H9 (cell line): ENCODE data around the gene CMSS1. TPM values are rescaled to one million over a fixed set of nuclear protein-coding genes. Genes with fewer than 3 reads are reported as not detected.

ENCODE experiments used
- DNase-seq: peaks from one replicate; pipeline ENCODE4 v3.0.0-alpha.2; 2017
- H2AFZ ChIP-seq: one replicate; pipeline ENCODE4 v1.6.1; 2013; ENCODE audit warnings: mild to moderate bottlenecking, low read length, control low read depth, moderate library complexity
- H2AK5ac ChIP-seq: 2 replicates; pipeline ENCODE4 v1.6.1; 2013; ENCODE audit warnings: low read length, control low read depth, mixed read lengths; ENCODE audit not compliant: insufficient read length
- H2BK120ac ChIP-seq: one replicate; pipeline ENCODE4 v1.6.1; 2013; ENCODE audit warnings: low read depth, mild to moderate bottlenecking, low read length, control low read depth, inconsistent platforms; ENCODE audit not compliant: poor library complexity, severe bottlenecking
- H2BK12ac ChIP-seq: 2 replicates; pipeline ENCODE4 v1.6.1; 2013; ENCODE audit warnings: low read length, control low read depth, mixed read lengths, low read depth; ENCODE audit not compliant: insufficient read length
- H2BK15ac ChIP-seq: 2 replicates; pipeline ENCODE4 v1.6.1; 2013; ENCODE audit warnings: low read depth, low read length, control low read depth
- H2BK20ac ChIP-seq: one replicate; pipeline ENCODE4 v1.6.1; 2013; ENCODE audit warnings: low read depth, mild to moderate bottlenecking, low read length, control low read depth, inconsistent platforms; ENCODE audit not compliant: poor library complexity, severe bottlenecking
- H2BK5ac ChIP-seq: 2 replicates; pipeline ENCODE4 v1.6.1; 2013; ENCODE audit warnings: low read length, control low read depth, mixed read lengths; ENCODE audit not compliant: insufficient read length
- H3K14ac ChIP-seq: 2 replicates; pipeline ENCODE4 v1.6.1; 2013; ENCODE audit warnings: low read length, control low read depth; ENCODE audit not compliant: insufficient read depth
- H3K18ac ChIP-seq: 2 replicates; pipeline ENCODE4 v1.6.1; 2013; ENCODE audit warnings: low read depth, mild to moderate bottlenecking, mixed read lengths, low read length, control low read depth; ENCODE audit not compliant: insufficient read length
- H3K23ac ChIP-seq: 2 replicates; pipeline ENCODE4 v1.6.1; 2013; ENCODE audit warnings: low read length, control low read depth, mixed read lengths, low read depth; ENCODE audit not compliant: insufficient read length
- H3K23me2 ChIP-seq: 2 replicates; pipeline ENCODE4 v1.6.1; 2013; ENCODE audit warnings: low read depth, mild to moderate bottlenecking, mixed read lengths, low read length, control low read depth; ENCODE audit not compliant: insufficient read length, poor library complexity, severe bottlenecking
- H3K27ac ChIP-seq: 2 replicates; pipeline ENCODE4 v1.5.1; 2013; ENCODE audit warnings: low read length, control low read depth, mixed read lengths, low read depth; ENCODE audit not compliant: insufficient read length
- H3K27me3 ChIP-seq: 2 replicates; pipeline ENCODE4 v1.6.1; 2013; ENCODE audit warnings: low read length, control low read depth, inconsistent platforms; ENCODE audit not compliant: insufficient read depth
- H3K4ac ChIP-seq: 2 replicates; pipeline ENCODE4 v1.6.1; 2013; ENCODE audit warnings: low read depth, mild to moderate bottlenecking, control low read depth, inconsistent platforms, low read length, moderate library complexity
- H3K4me1 ChIP-seq: 2 replicates; pipeline ENCODE4 v1.6.1; 2013; ENCODE audit warnings: low read length, control low read depth, inconsistent platforms; ENCODE audit not compliant: insufficient read depth
- H3K4me2 ChIP-seq: 2 replicates; pipeline ENCODE4 v1.6.1; 2013; ENCODE audit warnings: low read length, control low read depth, mixed read lengths; ENCODE audit not compliant: insufficient read length, insufficient read depth
- H3K56ac ChIP-seq: 2 replicates; pipeline ENCODE4 v1.6.1; 2013; ENCODE audit warnings: low read depth, mild to moderate bottlenecking, mixed read lengths, low read length, control low read depth; ENCODE audit not compliant: insufficient read length
- H3K79me1 ChIP-seq: 2 replicates; pipeline ENCODE4 v1.6.1; 2013; ENCODE audit warnings: low read depth, mild to moderate bottlenecking, moderate library complexity, low read length, control low read depth, inconsistent platforms; ENCODE audit not compliant: insufficient read depth, poor library complexity, severe bottlenecking
- H3K79me2 ChIP-seq: 2 replicates; pipeline ENCODE4 v1.6.1; 2013; ENCODE audit warnings: low read length, control low read depth, inconsistent platforms; ENCODE audit not compliant: insufficient read depth
- H3K9ac ChIP-seq: 2 replicates; pipeline ENCODE4 v1.6.1; 2013; ENCODE audit warnings: low read length, control low read depth, mixed read lengths; ENCODE audit not compliant: insufficient read length; ENCODE audit errors: extremely low read depth
- H3K9me3 ChIP-seq: one replicate; pipeline ENCODE4 v1.6.1; 2013; ENCODE audit warnings: low read depth, low read length, inconsistent platforms; ENCODE audit not compliant: control insufficient read depth
- H3T11ph ChIP-seq: one replicate; pipeline ENCODE4 v1.6.1; 2013; ENCODE audit warnings: mild to moderate bottlenecking, low read length, control low read depth, inconsistent platforms
- H4K20me1 ChIP-seq: one replicate; pipeline ENCODE4 v1.6.1; 2013; ENCODE audit not compliant: control insufficient read depth, insufficient read length, insufficient read depth
- H4K5ac ChIP-seq: 2 replicates; pipeline ENCODE4 v1.6.1; 2013; ENCODE audit warnings: low read depth, mild to moderate bottlenecking, mixed read lengths, low read length, control low read depth; ENCODE audit not compliant: insufficient read length
- H4K8ac ChIP-seq: replicated peaks from 2 replicates; pipeline ENCODE4 v1.6.1; 2013; ENCODE audit warnings: low read length, control low read depth, mixed read lengths, low read depth; ENCODE audit not compliant: insufficient read length
- H4K91ac ChIP-seq: 2 replicates; pipeline ENCODE4 v1.6.1; 2013; ENCODE audit warnings: low read depth, mild to moderate bottlenecking, moderate library complexity, mixed read lengths, low read length, control low read depth; ENCODE audit not compliant: insufficient read length
- H3K27ac Mint-ChIP-seq, 3 experiments: 2 replicates in 2 of 3; 3 replicates in 1 of 3; pipeline ENCODE4 v1.8.0; 2020 to 2021; ENCODE audit warnings: mixed read lengths in 3 of 3, mild to moderate bottlenecking in 1 of 3, moderate library complexity in 1 of 3
- H3K27me3 Mint-ChIP-seq: 2 replicates; pipeline ENCODE4 v1.8.0; 2021; ENCODE audit warnings: low read depth, mild to moderate bottlenecking, moderate library complexity, mixed read lengths
- H3K36me3 Mint-ChIP-seq, 3 experiments: 2 replicates in 2 of 3; 3 replicates in 1 of 3; pipeline ENCODE4 v1.8.0; 2020 to 2021; ENCODE audit warnings: low read depth in 3 of 3, mixed read lengths in 3 of 3; ENCODE audit not compliant: insufficient read depth in 1 of 3
- H3K4me1 Mint-ChIP-seq, 2 experiments: 2 replicates each; pipeline ENCODE4 v1.8.0; 2020; ENCODE audit warnings: mixed read lengths in 2 of 2
- H3K4me3 Mint-ChIP-seq, 2 experiments: 2 replicates in 1 of 2; 3 replicates in 1 of 2; pipeline ENCODE4 v1.8.0; 2020 to 2021; ENCODE audit warnings: mild to moderate bottlenecking in 2 of 2, mixed read lengths in 2 of 2, moderate library complexity in 1 of 2
- H3K9me3 Mint-ChIP-seq, 2 experiments: 2 replicates in 1 of 2; 3 replicates in 1 of 2; pipeline ENCODE4 v1.8.0; 2020; ENCODE audit warnings: mild to moderate bottlenecking in 2 of 2, mixed read lengths in 2 of 2, moderate library complexity in 1 of 2
- CTCF ChIP-seq: fragments of 200-600 bp; sonication (generic); conservative IDR thresholded peaks from 3 replicates; pipeline ENCODE4 v1.8.0; 2021; ENCODE audit warnings: antibody characterized with exemption, mild to moderate bottlenecking
- total RNA-seq: library from RNA; stranded (reverse); gene quantifications from 2 replicates; pipeline ENCODE4 v1.2.1, GENCODE V29; 2021

CMSS1 gene
- total RNA-seq, 1 experiment from 2014 or later = 61.8 TPM

GRCh38 chr3:99976584-99976983 is 158.9 kb downstream of the CMSS1 start:
- no peak overlapping the region for H3K23ac ChIP-seq
- Mint-ChIP-seq H3K36me3 (peaks cover 0 to 2% (median 0%) of the 10 kb centered on the region in 3 experiments; a peak in 2 of 7 replicates), H3K27me3 (no peaks in the 10 kb centered on the region), H3K4me3 (no peak overlapping the region), H3K4me1 (no peaks in the 10 kb centered on the region), H3K27ac (no peak overlapping the region), H3K9me3 (no peaks in the 10 kb centered on the region; a peak in 2 of 5 replicates)
- H4K91ac ChIP-seq = no peak overlapping the region
- no peak overlapping the region for H4K8ac ChIP-seq
- no peak overlapping the region for H3K4me2 ChIP-seq
- TF ChIP-seq CTCF = no peak
- H3K9me3 ChIP-seq = no peaks in the 10 kb centered on the region
- H3K4me1 ChIP-seq = no peaks in the 10 kb centered on the region
- no peak overlapping the region for H2AFZ ChIP-seq
- no peak overlapping the region for H2AK5ac ChIP-seq
- no peak overlapping the region for H2BK20ac ChIP-seq
- no peak overlapping the region for H3T11ph ChIP-seq
- no peak overlapping the region for H2BK120ac ChIP-seq
- no peak overlapping the region for H2BK12ac ChIP-seq
- no peaks in the 10 kb centered on the region for H4K20me1 ChIP-seq
- no peak overlapping the region for H3K9ac ChIP-seq
- H2BK5ac ChIP-seq = no peak overlapping the region
- no peak overlapping the region for H3K56ac ChIP-seq
- H3K79me1 ChIP-seq = no peaks in the 10 kb centered on the region
- H3K4ac ChIP-seq = no peak overlapping the region
- H3K79me2 ChIP-seq = no peaks in the 10 kb centered on the region
- H3K14ac ChIP-seq = no peak overlapping the region
- H2BK15ac ChIP-seq = no peak overlapping the region
- DNase-seq = no peak
- H4K5ac ChIP-seq = no peak overlapping the region
- no peaks in the 10 kb centered on the region for H3K23me2 ChIP-seq
- H3K18ac ChIP-seq = no peak overlapping the region
- H3K27ac ChIP-seq = no peak overlapping the region
- no peaks in the 10 kb centered on the region for H3K27me3 ChIP-seq
